OCI-LY7 (cell line): ENCODE results near the gene SBNO1. TPM values are rescaled to one million over a fixed set of nuclear protein-coding genes. Genes with fewer than 3 reads are reported as not detected.

Source experiments
- BruUV-seq: library from RNA; stranded (reverse); fragments of 400-500 nt; replicated peaks from 2 replicates; lab custom pipeline; 2021; lab: Mats Ljungman, UMichigan
- CTCF ChIA-PET: fragments of 300-600 bp; sonication (Branson Sonifier 250); formaldehyde crosslinking; loops from one replicate; lab custom pipeline; 2022; ENCODE audit warnings: antibody characterized with exemption; ENCODE audit not compliant: unreplicated experiment; lab: Charles Lee
- POLR2A ChIA-PET: fragments of 300-600 bp; sonication (Branson Sonifier 250); formaldehyde crosslinking; loops from one replicate; lab custom pipeline; 2022; ENCODE audit warnings: antibody characterized with exemption; lab: Charles Lee
- DNase-seq: peaks from one replicate; pipeline ENCODE4 v3.0.0-alpha.2; 2015; ENCODE audit warnings: low spot score
- H2AFZ ChIP-seq: fragments of 200-600 bp; sonication (generic), shearing (Covaris generic); 2 replicates; pipeline ENCODE4 v1.6.1; 2014; ENCODE audit warnings: mild to moderate bottlenecking, antibody characterized with exemption, low read length, moderate library complexity
- H3K27ac ChIP-seq: fragments of 200-600 bp; sonication (generic); 2 replicates; pipeline ENCODE4 v1.5.1; 2014; ENCODE audit warnings: mixed run types, low read depth, mild to moderate bottlenecking, moderate library complexity, low read length, inconsistent platforms; ENCODE audit not compliant: poor library complexity, severe bottlenecking
- H3K36me3 ChIP-seq: fragments of 200-600 bp; sonication (generic); 2 replicates; pipeline ENCODE4 v1.6.1; 2014; ENCODE audit warnings: mild to moderate bottlenecking, antibody characterized with exemption, low read length, moderate library complexity, mixed read lengths; ENCODE audit not compliant: insufficient read depth
- H3K4me1 ChIP-seq: fragments of 200-600 bp; sonication (generic); 2 replicates; pipeline ENCODE4 v1.5.1; 2014; ENCODE audit warnings: mild to moderate bottlenecking, low read length; ENCODE audit not compliant: insufficient read depth, poor library complexity, severe bottlenecking
- H3K4me2 ChIP-seq: fragments of 200-600 bp; sonication (generic); 2 replicates; pipeline ENCODE4 v1.6.1; 2014; ENCODE audit warnings: mild to moderate bottlenecking, low read length
- H3K4me3 ChIP-seq: fragments of 200-600 bp; sonication (generic); 2 replicates; pipeline ENCODE4 v1.5.1; 2014; ENCODE audit warnings: mild to moderate bottlenecking, low read depth, low read length; ENCODE audit not compliant: poor library complexity, severe bottlenecking
- H3K79me2 ChIP-seq: fragments of 200-600 bp; sonication (generic); 2 replicates; pipeline ENCODE4 v1.6.1; 2016; ENCODE audit warnings: low read depth, mild to moderate bottlenecking, low read length, moderate library complexity, mixed read lengths; ENCODE audit not compliant: insufficient read depth
- H3K9me2 ChIP-seq: fragments of 200-600 bp; sonication (generic); 2 replicates; pipeline ENCODE4 v1.6.1; 2016; ENCODE audit warnings: mild to moderate bottlenecking, low read length, mixed read lengths; ENCODE audit not compliant: insufficient read depth
- H3K9me3 ChIP-seq: fragments of 200-600 bp; sonication (generic); 2 replicates; pipeline ENCODE4 v1.6.1; 2014; ENCODE audit warnings: mild to moderate bottlenecking, mixed run types, low read length, mixed read lengths
- H4K20me1 ChIP-seq: fragments of 200-600 bp; sonication (generic); 2 replicates; pipeline ENCODE4 v1.6.1; 2014; ENCODE audit warnings: mild to moderate bottlenecking, antibody characterized with exemption, low read length, moderate library complexity, mixed read lengths; ENCODE audit not compliant: insufficient read depth
- CTCF ChIP-seq: fragments of 200-600 bp; sonication (generic); conservative IDR thresholded peaks from 2 replicates; pipeline ENCODE4 v1.5.1; 2014; ENCODE audit warnings: mild to moderate bottlenecking, antibody characterized with exemption, low read length, moderate library complexity, mixed read lengths
- EZH2phosphoT487 ChIP-seq: fragments of 200-600 bp; sonication (generic); IDR thresholded peaks from 2 replicates; pipeline ENCODE4 v1.6.1; 2018; ENCODE audit warnings: low read depth, borderline replicate concordance, mild to moderate bottlenecking, mixed run types, antibody characterized with exemption, low read length, moderate library complexity, mixed read lengths
- intact Hi-C: fragments of 100-400 bp; cut with micrococcal nuclease; formaldehyde crosslinking; loops from one replicate; pipeline ENCODE4 v1.10.0; 2022; ENCODE audit not compliant: unreplicated experiment
- total RNA-seq, 2 experiments: library from RNA; depleted of rRNA in 1 of 2; stranded (reverse); fragments of >200 nt in 1 of 2; shearing (Covaris generic) in 1 of 2; gene quantifications; 2 replicates each; pipeline ENCODE4 v1.2.3, GENCODE V29; 2014 to 2022

The SBNO1 gene
- total RNA-seq, 2 experiments from 2014 or later: 23.7 to 57.3 TPM

GRCh38 chr12:123265851-123266678, 98.6 kb downstream of the SBNO1 start:
- peaks cover 36% of the 10 kb centered on the region for H3K36me3 ChIP-seq
- H3K4me1 ChIP-seq: peaks cover 15% of the 10 kb centered on the region
- H3K9me3 ChIP-seq: no peaks in the 10 kb centered on the region
- no peaks in the 10 kb centered on the region for H4K20me1 ChIP-seq
- no TSS peak for BruUV-seq
- ChIA-PET CTCF (no interaction called here), POLR2A (no interaction called here)
- H3K27ac ChIP-seq: no peak overlapping the region
- H2AFZ ChIP-seq: no peak overlapping the region
- intact Hi-C loops: no loop called here
- no peaks in the 10 kb centered on the region for H3K9me2 ChIP-seq
- H3K4me3 ChIP-seq: no peak overlapping the region
- no peak for DNase-seq
- no peak for TF ChIP-seq CTCF
- TF ChIP-seq EZH2phosphoT487: no peak
- no peak overlapping the region for H3K4me2 ChIP-seq
- H3K79me2 ChIP-seq: peaks cover 11% of the 10 kb centered on the region; the same call in 1 of the 2 replicates

- peaks cover 51% of the 10 kb centered on the region for H3K36me3 ChIP-seq
- CTCF ChIA-PET: no interaction called here
- POLR2A ChIA-PET: interaction anchor here (0.5 kb wide), 2 partner anchors 319 to 400 kb away, joined by 4 read pairs; no protein-coding TSS in a partner anchor
Observed at GRCh38 chr12:123264642-123265041, 100.0 kb downstream of the SBNO1 start.

More at GRCh38 chr12:123264642-123265041, 100.0 kb downstream of the SBNO1 start:
- no peak overlapping the region for H3K4me3 ChIP-seq
- H4K20me1 ChIP-seq: no peaks in the 10 kb centered on the region
- no peak overlapping the region for H3K27ac ChIP-seq
- no peak for TF ChIP-seq EZH2phosphoT487
- peak; percentile 65 for TF ChIP-seq CTCF
- H3K9me3 ChIP-seq: no peaks in the 10 kb centered on the region
- H2AFZ ChIP-seq: no peak overlapping the region
- intact Hi-C loops: no loop called here
- no peaks in the 10 kb centered on the region for H3K9me2 ChIP-seq
- no peak overlapping the region for H3K4me2 ChIP-seq
- peaks cover 8% of the 10 kb centered on the region for H3K4me1 ChIP-seq
- no TSS peak for BruUV-seq
- peaks cover under 1% of the 10 kb centered on the region; the same call in 1 of the 2 replicates for H3K79me2 ChIP-seq
- DNase-seq: peak; percentile 44
